Keratinocyte (primary cell): ENCODE results near the gene TP53BP1. TPM values are rescaled to one million over a fixed set of nuclear protein-coding genes. Genes with fewer than 3 reads are reported as not detected.

Experiments used
- DNase-seq: peaks from one replicate; pipeline ENCODE4 v3.0.0-alpha.2; 2011; ENCODE audit warnings: low read depth, missing footprints, low spot score
- FAIRE-seq: peaks from 2 replicates; lab custom pipeline; 2011; peaks lifted over from hg19 to GRCh38; lab: Jason Lieb, UNC
- H2AFZ ChIP-seq: 2 replicates; pipeline ENCODE4 v1.6.0; 2012; ENCODE audit warnings: low read length, control low read depth, inconsistent platforms; ENCODE audit not compliant: control insufficient read depth
- H3K27ac ChIP-seq: 2 replicates; pipeline ENCODE4 v1.5.1; 2011; ENCODE audit warnings: low read length; ENCODE audit not compliant: control insufficient read depth, insufficient read depth
- H3K27me3 ChIP-seq: 3 replicates; pipeline ENCODE4 v1.6.0; 2011; ENCODE audit warnings: low read length; ENCODE audit not compliant: control insufficient read depth, insufficient read depth; ENCODE audit errors: extremely low read depth
- H3K36me3 ChIP-seq, 2 experiments: 2 replicates in 1 of 2; 3 replicates in 1 of 2; pipeline ENCODE4 v1.5.1; 2011; ENCODE audit warnings: low read length in 2 of 2, mild to moderate bottlenecking in 1 of 2; ENCODE audit not compliant: control insufficient read depth in 2 of 2, insufficient read depth in 2 of 2; ENCODE audit errors: extremely low read depth in 1 of 2
- H3K4me1 ChIP-seq: 3 replicates; pipeline ENCODE4 v1.5.1; 2011; ENCODE audit warnings: low read length; ENCODE audit not compliant: control insufficient read depth, insufficient read depth; ENCODE audit errors: extremely low read depth
- H3K4me2 ChIP-seq: 3 replicates; pipeline ENCODE4 v1.6.0; 2011; ENCODE audit warnings: low read depth, low read length; ENCODE audit not compliant: control insufficient read depth, insufficient read depth; ENCODE audit errors: extremely low read depth
- H3K4me3 ChIP-seq, 3 experiments: fragments of 200-600 bp in 1 of 3; sonication (generic) in 1 of 3; 2 replicates in 2 of 3; 3 replicates in 1 of 3; pipeline ENCODE4 v1.5.1; 2011 to 2016; ENCODE audit warnings: low read length in 3 of 3, mild to moderate bottlenecking in 3 of 3, control low read depth in 2 of 3, inconsistent platforms in 1 of 3, low read depth in 1 of 3, mixed read lengths in 1 of 3, mixed run types in 1 of 3, moderate library complexity in 1 of 3; ENCODE audit not compliant: control insufficient read depth in 2 of 3, insufficient read depth in 2 of 3; ENCODE audit errors: extremely low read depth in 1 of 3
- H3K79me2 ChIP-seq: 2 replicates; pipeline ENCODE4 v1.6.0; 2012; ENCODE audit warnings: low read length; ENCODE audit not compliant: control insufficient read depth, insufficient read depth
- H3K9ac ChIP-seq: 3 replicates; pipeline ENCODE4 v1.6.0; 2011; ENCODE audit warnings: low read length; ENCODE audit not compliant: control insufficient read depth, insufficient read depth; ENCODE audit errors: extremely low read depth
- H3K9me1 ChIP-seq: 3 replicates; pipeline ENCODE4 v1.6.0; 2011; ENCODE audit warnings: low read length; ENCODE audit not compliant: control insufficient read depth, insufficient read depth; ENCODE audit errors: extremely low read depth
- H3K9me3 ChIP-seq: 2 replicates; pipeline ENCODE4 v1.5.1; 2012; ENCODE audit warnings: low read depth, low read length; ENCODE audit not compliant: control insufficient read depth
- H4K20me1 ChIP-seq: 3 replicates; pipeline ENCODE4 v1.6.0; 2011; ENCODE audit warnings: low read length; ENCODE audit not compliant: control insufficient read depth, insufficient read depth; ENCODE audit errors: extremely low read depth
- CTCF ChIP-seq, 3 experiments: IDR thresholded peaks in 1 of 3; conservative IDR thresholded peaks in 1 of 3; optimal IDR thresholded peaks in 1 of 3; 2 replicates in 2 of 3; 3 replicates in 1 of 3; pipeline versions ENCODE3 to v1.5.1; 2011; ENCODE audit warnings: low read length in 3 of 3, mild to moderate bottlenecking in 3 of 3, moderate library complexity in 2 of 3, control low read depth in 1 of 3, inconsistent platforms in 1 of 3; ENCODE audit not compliant: insufficient read depth in 2 of 3; ENCODE audit errors: extremely low read depth in 1 of 3
- EZH2 ChIP-seq: IDR thresholded peaks from one replicate; pipeline ENCODE4 v1.6.1; 2012; ENCODE audit warnings: inconsistent platforms, mild to moderate bottlenecking, low read length, moderate library complexity
- dilution Hi-C: fragments of 300-500 bp; cut with MboI; formaldehyde crosslinking; loops from one replicate; pipeline ENCODE4 v1.7.0; 2020; ENCODE audit warnings: low sequenced_read_pairs; ENCODE audit not compliant: extremely low pct_ligation_motif_present
- polyA plus RNA-seq, 5 experiments: library from polyadenylated mRNA; depleted of rRNA in 3 of 5; stranded (reverse) in 3 of 5; stranded (forward) in 1 of 5; unstranded in 1 of 5; fragments of >200 nt; gene quantifications; 1 replicate in 1 of 5; 2 replicates in 3 of 5; 3 replicates in 1 of 5; pipeline versions ENCODE4 v1.2.1 to v1.2.3, GENCODE V29; 2011 to 2012; ENCODE audit warnings: missing spikeins in 2 of 5, low read depth in 1 of 5, low replicate concordance in 1 of 5

TP53BP1 gene
- polyA plus RNA-seq, 1 donor (not counting 4 experiments of a cell fraction or from before 2014, with no cell fraction given): 30.7 TPM

- TF ChIP-seq CTCF (optimal IDR thresholded peaks at IDR 0.05 in 1 of 3, IDR thresholded peaks at IDR 0.05 in 1 of 3, conservative IDR thresholded peaks at IDR 0.05 in 1 of 3; ENCODE audit: extremely low read depth in 1 of 3, insufficient read depth in 2 of 3, low read length in 3 of 3) (no peak), EZH2 (no peak)
- H3K9me3 ChIP-seq: no peaks in the 10 kb centered on the region
- H2AFZ ChIP-seq: no peak overlapping the region
- H3K4me3 ChIP-seq: no peak overlapping the region
- H3K9me1 ChIP-seq: no peaks in the 10 kb centered on the region
- H3K79me2 ChIP-seq: no peaks in the 10 kb centered on the region
- FAIRE-seq: no peak
- DNase-seq: no peak
- H3K36me3 ChIP-seq: no peaks in the 10 kb centered on the region
- no peak overlapping the region for H3K9ac ChIP-seq
- H3K27me3 ChIP-seq: peaks cover 13% of the 10 kb centered on the region
- dilution Hi-C loops: no loop called here
- peaks cover 11% of the 10 kb centered on the region for H3K4me1 ChIP-seq
- no peak overlapping the region for H3K27ac ChIP-seq
- H4K20me1 ChIP-seq: no peaks in the 10 kb centered on the region
- no peak overlapping the region for H3K4me2 ChIP-seq
Measured at GRCh38 chr15:43508991-43509659, 16.2 kb upstream of the TP53BP1 start.

GRCh38 chr15:43508421-43508820, 15.5 kb upstream of the TP53BP1 start:
- DNase-seq (no peak), FAIRE-seq (no peak)
- no peaks in the 10 kb centered on the region for H3K79me2 ChIP-seq
- H3K4me3 ChIP-seq: no peak overlapping the region
- TF ChIP-seq EZH2 (no peak), CTCF (optimal IDR thresholded peaks at IDR 0.05 in 1 of 3, IDR thresholded peaks at IDR 0.05 in 1 of 3, conservative IDR thresholded peaks at IDR 0.05 in 1 of 3; ENCODE audit: extremely low read depth in 1 of 3, insufficient read depth in 2 of 3, low read length in 3 of 3) (no peak)
- H3K27ac ChIP-seq: no peak overlapping the region
- H3K4me2 ChIP-seq: no peak overlapping the region
- peaks cover 13% of the 10 kb centered on the region for H3K27me3 ChIP-seq
- no peak overlapping the region for H3K9ac ChIP-seq
- dilution Hi-C loops: no loop called here
- H4K20me1 ChIP-seq: no peaks in the 10 kb centered on the region
- no peaks in the 10 kb centered on the region for H3K9me3 ChIP-seq
- H3K36me3 ChIP-seq: no peaks in the 10 kb centered on the region
- H2AFZ ChIP-seq: no peak overlapping the region
- no peaks in the 10 kb centered on the region for H3K9me1 ChIP-seq
- peaks cover 11% of the 10 kb centered on the region for H3K4me1 ChIP-seq
